ENCODE measurements around the gene OBP2A. TPM values are rescaled to one million over a fixed set of nuclear protein-coding genes. Genes with fewer than 3 reads are reported as not detected.

The OBP2A gene
- polyA plus RNA-seq, 4 donors: 0.29 to 0.33 TPM; not detected in 2

DNA sequence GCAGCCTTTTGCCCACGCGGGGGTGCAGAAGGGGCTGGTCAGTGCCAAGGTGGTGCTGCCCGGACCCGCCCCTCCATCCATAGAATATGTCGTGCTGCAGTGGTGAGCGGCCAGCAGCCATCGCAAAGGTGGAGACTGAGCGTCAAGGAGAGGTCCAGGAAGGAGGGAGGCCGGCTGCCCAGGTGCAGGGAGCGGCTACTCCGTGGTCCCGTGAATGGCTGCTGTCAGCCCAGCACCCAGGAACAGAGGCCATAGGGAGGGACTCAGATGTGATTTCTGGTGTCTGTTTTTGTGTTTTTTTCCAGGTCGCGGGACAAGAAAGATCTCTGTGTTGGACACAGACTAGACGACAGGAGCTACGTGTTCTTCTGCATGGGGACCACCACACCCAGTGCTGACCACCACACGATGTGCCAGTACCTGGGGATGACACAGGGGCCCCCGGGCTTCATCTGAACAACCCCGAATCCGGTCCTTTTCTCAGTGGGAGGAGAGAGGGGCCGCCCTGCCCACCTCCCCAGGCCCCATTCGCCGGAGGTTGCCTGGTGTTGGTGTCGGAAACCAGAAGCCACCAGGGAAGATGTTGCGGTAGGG is 44.7 kb downstream of the OBP2A start:
- no peak for DNase-seq (ENCODE audit: low read depth in 4 of 4, low spot score in 3 of 4)

GRCh38 chr9:135591506-135592330 is 45.8 kb downstream of the OBP2A start:
- DNase-seq (ENCODE audit: low read depth in 4 of 4, low spot score in 3 of 4): no peak

DNA sequence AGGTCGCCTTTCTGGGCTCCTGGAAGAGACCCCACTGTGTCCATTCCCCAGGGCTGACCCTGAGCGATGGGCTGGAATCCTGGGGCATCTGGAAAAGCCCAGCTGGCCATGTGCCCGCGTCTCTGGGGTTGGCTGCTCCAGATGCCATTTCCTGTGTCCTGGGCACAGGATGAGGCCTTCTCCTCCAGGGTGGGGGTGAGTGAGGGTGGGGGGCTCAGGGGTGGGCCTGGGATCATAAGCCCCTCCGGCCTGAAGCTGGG is 46.3 kb downstream of the OBP2A start:
- no peak for DNase-seq (ENCODE audit: low read depth in 4 of 4, low spot score in 3 of 4)

DNA sequence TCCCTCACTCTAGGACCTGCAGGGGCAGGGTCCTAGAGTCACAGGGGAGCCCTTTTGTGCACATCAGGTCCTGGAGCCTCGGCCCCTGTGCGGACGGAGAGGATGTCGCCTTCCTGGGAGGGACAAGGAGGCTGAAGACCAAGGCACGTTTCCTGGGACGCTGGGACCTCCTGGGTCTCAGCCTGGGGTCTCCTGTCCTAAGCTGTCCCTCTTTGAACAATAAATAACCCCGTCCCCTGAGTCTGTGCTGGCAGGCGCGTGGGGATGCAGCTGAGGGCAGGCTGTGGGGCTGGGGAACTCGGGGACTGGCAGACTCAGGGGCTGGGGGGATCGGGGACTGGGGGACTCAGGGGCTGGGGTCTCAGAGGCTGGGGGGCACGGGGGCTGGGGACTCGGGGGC is 46.7 kb downstream of the OBP2A start:
- no peak for DNase-seq (ENCODE audit: low read depth in 4 of 4, low spot score in 3 of 4)

DNA sequence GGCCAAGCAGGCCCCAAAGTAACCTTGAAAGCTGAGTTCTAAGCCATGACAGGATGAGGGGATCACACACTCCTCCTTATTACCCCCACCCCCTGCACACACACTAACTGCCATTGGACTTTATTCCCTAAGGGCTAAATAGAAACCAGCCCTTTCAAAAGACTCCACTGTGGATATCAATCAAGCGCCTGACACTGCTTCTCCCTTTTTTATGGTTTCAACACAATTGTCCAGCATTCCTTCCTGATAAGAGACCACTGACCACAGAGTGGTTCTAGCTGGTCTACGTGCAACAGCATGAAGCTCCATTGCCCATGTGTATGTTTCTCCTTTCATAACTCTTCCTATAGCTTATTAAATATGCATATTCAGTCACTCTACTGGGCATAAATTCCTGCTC is 50.3 kb downstream of the OBP2A start:
- DNase-seq (ENCODE audit: low read depth in 4 of 4, low spot score in 3 of 4): no peak

Other genes starting within 250 kb of the OBP2A start
- gene PPP1R26, start 66.3 kb upstream of the OBP2A start, polyA plus RNA-seq (ENCODE audit: insufficient read length in 4 of 4): 10 to 100 TPM; 12.5 to 38.5 (median 29.9) TPM
- 10 to 100 TPM; 34.8 to 56.7 (median 42.5) TPM for gene MRPS2, start 45.4 kb upstream of the OBP2A start, polyA plus RNA-seq (ENCODE audit: insufficient read length in 4 of 4)
- not detected for gene LCN1, start 24.7 kb upstream of the OBP2A start, polyA plus RNA-seq (ENCODE audit: insufficient read length in 4 of 4)
- 1 to 10 TPM in 1 of 4 donors, not detected in 3; 2.6 TPM for gene PAEP, start 15.6 kb downstream of the OBP2A start, polyA plus RNA-seq (ENCODE audit: insufficient read length in 4 of 4)
- gene GLT6D1, start 93.4 kb downstream of the OBP2A start, polyA plus RNA-seq (ENCODE audit: insufficient read length in 4 of 4): not detected
- not detected for gene LCN9, start 117.2 kb downstream of the OBP2A start, polyA plus RNA-seq (ENCODE audit: insufficient read length in 4 of 4)
- not detected for gene SOHLH1, start 153.4 kb downstream of the OBP2A start, polyA plus RNA-seq (ENCODE audit: insufficient read length in 4 of 4)
- gene KCNT1, start 156.1 kb downstream of the OBP2A start, polyA plus RNA-seq (ENCODE audit: insufficient read length in 4 of 4): under 1 TPM; 0.07 to 0.22 (median 0.14) TPM